Urothelium cell line (cell line): Measurements from ENCODE around the gene CARS2.
"Not testable (repeated sequence)": the region's sequence is repeated elsewhere in the genome, so short reads cannot be mapped to it uniquely, and the experiment has no call there.

Experiments
- DNase-seq: peaks from one replicate; pipeline ENCODE4 v3.0.0; 2011; ENCODE audit warnings: low spot score, mixed read lengths
- FAIRE-seq: peaks from 2 replicates; lab custom pipeline; 2011; peaks lifted over from hg19 to GRCh38; lab: Jason Lieb, UNC

Gene CARS2

DNA sequence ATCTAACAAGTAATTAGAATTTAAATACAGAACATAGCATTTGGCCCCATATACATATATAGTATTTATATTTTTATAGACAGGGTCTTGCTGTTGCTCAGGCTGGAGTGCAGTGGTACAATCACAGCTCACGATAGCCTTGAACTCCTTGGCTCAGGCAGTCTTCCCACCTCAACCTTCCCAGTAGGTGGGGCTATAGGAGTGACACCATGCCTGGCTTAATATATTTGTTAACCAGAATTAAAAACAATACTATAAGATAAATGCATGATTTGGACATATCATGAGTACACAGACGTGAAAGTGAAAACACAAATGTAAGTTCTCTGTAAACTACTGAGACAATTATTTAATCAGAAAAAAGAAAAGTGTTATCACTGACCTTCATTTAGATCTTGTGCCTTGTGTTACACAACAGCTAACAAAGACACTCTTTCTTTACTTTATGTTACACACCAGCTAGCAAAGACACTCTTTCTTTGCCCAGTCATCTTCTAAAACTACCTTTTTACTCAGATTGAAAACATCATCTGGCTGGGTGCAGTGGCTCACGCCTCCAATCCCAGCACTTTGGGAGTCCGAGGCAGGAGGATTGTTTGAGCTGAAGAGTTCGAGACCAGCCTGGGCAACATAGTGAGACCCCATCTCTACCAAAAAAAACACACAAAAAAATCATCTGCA lies 22.6 kb downstream of the CARS2 start:
- DNase-seq (no peak), FAIRE-seq (no peak)

DNA sequence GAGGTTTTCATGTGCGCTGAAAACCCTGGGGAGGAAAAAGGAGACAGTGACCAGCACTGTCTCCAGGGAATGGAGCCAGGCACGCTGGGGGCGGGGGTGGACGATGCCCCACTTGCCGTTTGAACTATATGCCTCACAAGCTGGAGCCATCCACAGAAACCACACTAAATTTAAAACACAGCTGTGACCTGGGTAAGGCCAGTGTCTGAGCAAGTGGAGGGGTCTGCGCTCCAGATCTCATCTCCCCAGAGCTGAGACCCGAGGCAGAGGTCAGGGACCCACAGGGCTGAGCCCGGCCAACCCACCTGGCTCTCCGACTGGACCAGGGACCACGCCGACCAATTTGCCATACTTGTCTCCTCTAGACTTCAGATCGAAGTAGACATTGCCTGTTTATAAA lies 23.2 kb downstream of the CARS2 start:
- FAIRE-seq (no peak), DNase-seq (no peak)

DNA sequence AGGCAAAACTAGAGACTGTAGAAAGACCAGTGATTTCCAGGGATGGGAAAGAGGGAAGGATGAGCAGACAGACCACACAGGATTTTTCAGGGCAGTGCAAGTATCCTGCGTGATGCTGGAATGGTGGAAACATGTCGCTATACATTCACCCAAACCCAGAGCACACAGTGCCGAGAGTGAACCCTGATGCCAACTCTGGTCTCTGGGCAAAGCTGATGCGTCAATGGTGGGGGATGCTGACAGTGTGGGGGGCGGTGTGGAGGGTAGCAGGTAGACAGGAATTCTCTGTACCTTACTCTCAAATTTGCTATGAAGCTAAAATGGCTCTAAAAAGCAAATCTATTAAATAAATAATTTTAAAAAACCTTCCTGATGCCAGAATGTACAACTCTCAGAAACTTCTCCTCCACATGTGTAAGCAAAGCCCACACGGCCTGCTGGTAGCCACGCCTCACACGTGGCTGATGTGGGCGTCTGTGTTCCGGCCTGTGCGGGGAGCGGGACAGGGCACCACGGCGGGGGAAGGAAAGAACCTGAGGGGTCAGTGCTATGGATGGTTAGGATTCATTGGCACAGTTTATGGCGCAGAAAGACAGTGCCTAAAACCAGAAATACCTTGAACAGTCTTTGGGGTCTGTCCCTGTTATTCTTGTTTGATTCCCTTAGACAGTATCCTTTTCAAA lies 23.9 kb downstream of the CARS2 start:
- no peak for FAIRE-seq
- DNase-seq = no peak

DNA sequence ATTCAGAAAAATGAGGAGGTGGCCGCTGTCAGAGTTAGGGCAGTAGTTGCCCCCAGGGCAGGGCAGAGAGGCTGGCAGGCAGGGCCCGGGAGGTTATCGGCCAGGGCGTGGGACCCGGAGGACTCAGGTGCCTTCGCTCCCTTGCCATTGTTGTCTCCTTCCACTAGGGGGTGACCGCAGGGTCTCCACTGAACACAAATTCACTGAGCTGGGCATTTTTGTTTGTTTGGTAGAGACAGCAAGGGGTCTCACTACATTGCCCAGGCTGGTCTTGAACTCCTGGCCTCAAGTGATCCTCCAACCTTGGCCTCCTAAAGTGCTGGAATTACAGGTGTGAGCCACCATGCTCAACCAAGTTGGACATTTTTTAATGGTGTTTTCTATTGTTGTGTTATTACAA lies 25.1 kb downstream of the CARS2 start:
- FAIRE-seq (no peak), DNase-seq (peak; percentile 36)

DNA sequence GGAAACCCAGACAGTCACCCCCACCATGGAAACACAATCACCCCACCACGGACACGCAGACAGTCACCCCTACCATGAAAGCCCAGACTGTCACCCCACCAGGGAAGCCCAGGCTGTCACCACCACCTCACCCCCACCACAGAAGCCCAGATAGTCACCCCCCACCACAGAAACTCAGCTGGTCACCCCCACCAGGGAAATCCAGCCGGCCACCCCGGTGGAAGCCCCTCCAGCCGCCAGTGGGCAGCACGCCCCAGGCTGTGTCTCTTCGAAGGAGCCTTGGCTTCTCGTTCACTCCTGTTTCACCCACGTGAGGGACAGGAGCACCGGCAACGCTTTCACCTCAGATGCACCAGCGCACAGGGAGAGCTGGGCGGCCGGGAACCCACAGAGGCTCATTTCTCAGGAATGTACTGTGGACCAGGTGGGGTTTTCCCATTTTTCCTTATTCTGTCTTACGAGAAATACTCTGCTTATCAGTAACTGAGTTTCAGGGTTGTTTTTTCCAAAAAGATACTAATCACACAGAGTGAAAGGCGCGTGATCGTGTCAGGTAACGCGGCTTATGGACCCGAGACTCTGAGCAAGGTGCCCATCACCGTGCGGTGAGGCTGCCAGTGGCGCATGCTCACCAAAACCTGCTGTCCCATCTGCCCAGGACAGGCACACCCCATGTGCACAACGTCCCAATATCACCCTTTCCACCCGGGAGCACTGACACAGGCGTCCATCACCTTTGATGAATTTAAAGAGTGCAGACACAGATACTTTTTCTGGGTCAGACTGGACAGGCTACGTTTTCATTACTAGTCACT lies 28.0 kb downstream of the CARS2 start:
- FAIRE-seq = no peak
- no peak for DNase-seq

DNA sequence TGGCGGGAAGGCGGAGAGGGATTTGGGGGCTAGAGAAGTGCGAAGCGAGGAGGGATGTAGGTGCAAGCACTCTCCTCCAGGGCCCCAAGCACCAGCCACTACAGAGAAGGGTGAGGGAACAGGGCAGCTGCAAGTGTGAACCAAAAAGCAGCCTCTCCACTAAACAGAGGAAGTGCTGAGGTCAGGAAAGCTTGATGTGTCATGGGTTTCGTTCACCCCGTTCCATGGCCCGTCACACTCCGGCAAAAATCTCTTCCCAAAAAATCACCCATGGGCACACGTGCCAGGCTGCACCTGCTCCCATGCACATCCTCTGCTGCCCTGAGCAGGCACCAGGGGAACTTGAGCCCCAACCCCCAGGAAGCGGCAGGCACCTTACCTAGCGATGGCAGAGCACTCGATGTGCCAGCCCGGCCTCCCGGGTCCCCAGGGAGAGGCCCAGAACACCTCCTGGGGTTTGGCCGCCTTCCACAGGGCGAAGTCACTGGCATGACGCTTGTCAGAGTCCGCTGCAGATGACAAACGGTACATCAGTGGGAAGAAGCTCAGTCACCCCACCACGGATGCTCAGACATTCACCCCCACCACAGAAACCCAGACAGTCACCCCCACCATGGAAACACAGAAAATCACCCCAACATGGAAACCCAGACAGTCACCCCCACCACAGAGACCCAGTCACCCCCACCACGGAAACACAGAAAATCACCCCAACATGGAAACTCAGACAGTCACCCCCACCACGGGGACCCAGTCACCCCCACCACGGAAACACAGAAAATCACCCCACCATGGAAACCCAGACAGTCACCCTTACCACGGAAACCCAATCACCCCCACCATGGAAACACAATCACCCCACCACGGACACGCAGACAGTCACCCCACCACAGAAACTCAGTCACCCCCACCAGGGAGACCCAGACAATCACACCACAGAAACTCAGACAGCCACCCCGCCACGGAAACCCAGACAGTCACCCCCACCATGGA lies 29.0 kb downstream of the CARS2 start:
- FAIRE-seq = no peak
- no peak for DNase-seq

DNA sequence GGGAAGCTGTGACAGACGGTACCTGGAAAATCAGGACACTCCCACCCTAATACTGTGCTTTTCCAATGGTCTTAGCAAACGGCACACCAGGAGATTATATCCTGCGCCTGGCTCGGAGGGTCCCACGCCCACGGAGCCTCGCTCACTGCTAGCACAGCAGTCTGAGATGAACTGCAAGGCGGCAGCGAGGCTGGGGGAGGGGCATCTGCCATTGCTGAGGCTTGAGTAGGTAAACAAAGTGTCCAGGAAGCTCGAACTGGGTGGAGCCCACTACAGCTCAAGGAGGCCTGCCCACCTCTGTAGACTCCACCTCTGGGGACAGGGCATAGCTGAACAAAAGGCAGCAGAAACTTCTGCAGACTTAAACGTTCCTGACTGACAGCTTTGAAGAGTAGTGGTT lies 36.1 kb downstream of the CARS2 start:
- not testable (repeated sequence) for DNase-seq, FAIRE-seq

DNA sequence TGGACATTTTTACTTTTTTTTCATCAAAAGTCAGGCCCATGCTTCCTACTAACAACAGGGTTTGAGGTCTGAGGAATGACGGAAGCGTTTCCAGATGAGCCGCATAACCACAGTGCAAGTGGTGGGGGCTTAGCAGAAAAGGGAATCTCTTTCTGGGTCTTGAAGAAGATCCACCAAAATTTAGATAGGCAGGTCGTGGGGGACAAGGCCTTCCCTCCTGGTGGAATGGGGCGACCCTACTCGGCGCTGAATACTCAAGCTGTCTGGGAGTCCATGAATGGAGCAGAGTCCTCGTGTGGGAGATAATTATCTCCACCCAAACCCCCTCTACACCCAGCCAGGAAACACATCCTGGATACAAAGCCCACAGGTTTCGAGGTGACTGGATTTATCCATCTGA lies 36.9 kb downstream of the CARS2 start:
- DNase-seq (no peak), FAIRE-seq (no peak)

DNA sequence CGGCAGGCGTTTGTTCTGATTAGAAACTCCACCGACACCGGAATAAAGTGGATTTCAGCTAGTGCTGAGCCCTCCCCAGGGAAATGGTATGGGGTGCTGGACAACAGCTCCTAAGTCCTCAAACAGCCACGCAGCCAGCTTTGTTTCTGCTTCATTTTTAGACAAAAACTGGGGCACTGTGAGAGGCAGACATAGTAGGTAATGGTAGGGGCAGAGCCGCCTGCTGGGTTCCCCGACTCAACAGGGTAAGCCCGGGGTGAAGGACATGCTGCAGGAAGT lies 39.7 kb downstream of the CARS2 start:
- no peak for FAIRE-seq
- no peak for DNase-seq

DNA sequence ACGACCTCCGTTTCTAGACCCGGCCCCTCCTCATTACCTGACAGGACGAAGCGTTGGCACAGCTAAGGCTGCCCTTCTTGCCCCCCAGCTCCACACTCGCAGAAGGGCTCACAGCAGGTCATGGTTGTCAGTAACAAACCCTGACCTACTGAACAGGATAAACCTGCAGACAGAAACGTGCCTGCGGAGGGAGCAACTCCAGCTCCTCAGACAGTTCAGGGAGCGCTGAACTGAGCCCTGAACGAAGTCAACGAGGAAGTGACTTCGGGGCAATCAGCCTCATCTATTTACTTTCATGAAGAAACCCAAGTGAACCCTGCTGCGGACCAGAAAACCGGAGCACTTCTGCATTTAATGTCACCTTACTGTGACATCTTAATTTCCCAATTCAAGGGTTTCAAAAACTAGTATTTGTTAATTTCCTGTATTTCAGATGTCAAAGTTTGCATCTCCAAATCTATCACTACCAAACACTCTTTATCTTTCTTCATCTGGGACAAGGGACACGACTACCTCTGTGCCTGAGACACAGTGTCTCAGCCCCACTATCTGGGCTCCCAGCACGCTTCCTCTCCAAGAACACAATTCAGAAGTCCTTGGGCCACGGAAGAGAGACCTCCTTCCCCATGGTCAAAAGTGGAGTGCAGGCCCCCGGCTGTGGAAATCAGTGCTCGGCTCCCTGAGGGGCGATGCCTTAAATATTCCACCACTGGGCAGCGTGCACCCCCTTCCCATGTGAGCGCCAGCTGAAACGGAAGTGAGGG lies 40.2 kb downstream of the CARS2 start:
- no peak for DNase-seq
- FAIRE-seq = no peak

DNA sequence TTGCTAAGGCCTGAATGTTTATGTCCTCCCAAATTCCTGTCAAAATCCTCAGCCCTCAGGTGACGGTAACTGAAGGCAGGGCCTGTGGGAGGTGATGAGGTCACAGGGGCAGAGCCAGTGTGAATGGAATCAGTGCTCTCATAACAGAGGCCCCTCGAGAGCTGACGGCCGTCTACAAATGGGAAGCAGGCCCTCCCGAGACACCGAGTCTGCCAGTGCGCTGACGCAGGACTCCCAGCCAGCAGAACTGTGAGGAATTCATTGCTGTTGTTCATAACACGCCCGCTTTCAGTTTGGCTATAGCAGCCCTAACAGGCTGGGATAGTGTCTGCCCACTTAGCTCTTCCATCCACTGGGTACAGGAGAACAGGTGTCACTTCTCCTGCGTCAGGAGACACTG lies 41.2 kb downstream of the CARS2 start:
- DNase-seq (no peak), FAIRE-seq (no peak)

DNA sequence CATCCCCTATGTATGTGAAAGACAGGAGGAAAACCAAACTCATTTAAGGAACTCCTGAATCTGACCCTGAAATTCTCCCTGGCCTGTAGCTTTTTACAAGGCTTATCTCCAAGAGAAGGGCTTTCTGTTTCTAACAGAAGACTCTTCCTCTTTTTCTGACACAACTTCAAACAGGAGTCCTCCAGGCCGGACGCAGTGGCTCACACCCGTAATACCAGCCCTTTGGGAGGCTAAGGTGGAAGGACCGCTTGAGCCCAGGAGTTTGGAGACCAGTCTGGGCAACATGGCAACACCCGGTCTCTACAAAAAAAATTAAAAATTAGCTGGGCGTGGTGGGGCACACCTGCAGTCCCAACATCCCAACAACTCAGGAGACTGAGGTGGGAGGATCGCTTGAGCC lies 41.9 kb downstream of the CARS2 start:
- no peak for DNase-seq
- FAIRE-seq = no peak

DNA sequence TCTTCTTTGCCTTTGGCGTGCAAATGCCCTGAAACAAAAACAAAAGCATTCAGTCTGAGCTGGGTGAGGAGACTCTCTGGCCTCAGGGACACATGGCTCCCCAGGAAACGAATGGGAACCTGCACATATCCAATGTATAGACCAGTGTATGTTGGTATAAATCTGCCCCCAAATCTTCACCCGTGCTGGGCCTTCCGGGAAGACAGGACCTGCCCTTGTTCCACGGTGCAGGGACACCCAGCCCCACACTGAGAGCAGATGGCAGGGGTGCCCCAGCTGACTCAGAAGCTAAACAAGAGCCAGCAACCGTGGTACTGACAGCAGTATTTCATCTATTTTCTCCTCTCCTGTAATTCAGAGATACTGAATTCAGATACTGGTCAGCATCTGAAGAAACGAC lies 42.4 kb downstream of the CARS2 start:
- DNase-seq (no peak), FAIRE-seq (no peak)

DNA sequence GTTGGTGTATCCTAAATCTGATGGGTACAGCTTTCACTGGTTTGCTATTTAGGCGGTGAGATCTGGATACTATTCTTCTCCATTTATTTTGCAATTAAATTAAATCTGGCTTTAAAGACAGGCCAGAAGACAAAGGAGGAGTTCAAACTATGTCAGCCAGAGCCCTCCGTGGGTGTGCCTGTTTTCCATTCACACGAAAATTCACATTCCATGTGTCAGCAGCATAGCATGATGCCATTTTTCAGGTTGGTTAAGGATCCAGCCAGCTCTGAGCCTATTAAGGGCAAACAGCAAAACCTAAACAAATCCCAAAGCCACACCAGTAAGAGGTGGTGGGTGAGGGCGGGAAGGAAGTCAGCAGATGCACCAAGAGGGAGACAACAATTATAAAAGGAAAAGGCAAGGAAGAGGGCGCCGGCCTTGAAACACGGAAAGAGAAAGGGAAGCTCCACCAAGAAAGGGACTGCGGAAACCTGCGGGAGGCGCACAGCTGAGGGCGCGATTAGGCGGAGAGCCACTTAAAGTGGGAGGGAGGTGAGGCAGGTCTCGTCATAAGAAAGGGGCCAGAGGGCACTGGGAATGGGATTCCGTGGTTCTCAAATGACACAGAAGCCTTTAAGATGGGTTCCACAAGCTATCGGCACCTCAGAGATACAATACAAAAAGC lies 43.0 kb downstream of the CARS2 start:
- DNase-seq (no peak), FAIRE-seq (no peak)

DNA sequence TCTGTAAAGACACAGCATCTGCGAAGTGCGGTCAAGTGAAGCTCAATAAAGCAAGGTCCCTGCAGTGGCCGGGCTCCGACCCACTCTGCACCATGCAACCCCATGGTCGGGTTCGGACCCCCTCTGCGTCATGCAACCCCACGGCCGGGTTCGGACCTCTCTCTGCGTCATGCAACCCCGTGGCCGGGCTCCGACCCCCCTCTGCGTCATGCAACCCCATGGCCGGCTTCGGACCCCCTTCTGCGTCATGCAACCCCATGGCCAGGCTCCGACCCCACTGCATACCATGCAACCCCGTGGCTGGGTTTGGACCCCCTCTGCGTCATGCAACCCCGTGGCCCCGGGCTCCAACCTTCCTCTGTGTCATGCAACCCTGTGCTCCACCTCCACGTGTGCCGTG lies 43.8 kb downstream of the CARS2 start:
- no peak for FAIRE-seq
- no peak for DNase-seq

DNA sequence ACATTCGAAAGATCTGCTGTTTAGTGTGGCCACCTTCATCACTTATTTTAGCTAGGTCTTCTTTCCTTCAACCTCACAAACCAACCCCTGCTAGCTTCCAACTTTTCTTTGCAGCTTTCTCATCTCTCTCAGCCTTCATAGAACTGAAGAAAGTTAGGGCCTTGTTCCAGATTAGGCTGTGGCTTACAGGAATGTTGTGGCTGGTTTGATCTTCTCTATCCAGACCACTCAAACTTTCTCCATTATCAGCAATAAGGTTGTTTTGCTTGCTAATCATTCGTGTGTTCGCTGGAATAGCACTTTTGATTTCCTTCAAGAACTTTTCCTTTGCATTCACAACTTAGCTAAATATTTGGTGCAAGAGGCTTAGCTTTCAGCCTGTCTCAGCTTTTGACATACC lies 44.7 kb downstream of the CARS2 start:
- FAIRE-seq (no peak), DNase-seq (no peak)

DNA sequence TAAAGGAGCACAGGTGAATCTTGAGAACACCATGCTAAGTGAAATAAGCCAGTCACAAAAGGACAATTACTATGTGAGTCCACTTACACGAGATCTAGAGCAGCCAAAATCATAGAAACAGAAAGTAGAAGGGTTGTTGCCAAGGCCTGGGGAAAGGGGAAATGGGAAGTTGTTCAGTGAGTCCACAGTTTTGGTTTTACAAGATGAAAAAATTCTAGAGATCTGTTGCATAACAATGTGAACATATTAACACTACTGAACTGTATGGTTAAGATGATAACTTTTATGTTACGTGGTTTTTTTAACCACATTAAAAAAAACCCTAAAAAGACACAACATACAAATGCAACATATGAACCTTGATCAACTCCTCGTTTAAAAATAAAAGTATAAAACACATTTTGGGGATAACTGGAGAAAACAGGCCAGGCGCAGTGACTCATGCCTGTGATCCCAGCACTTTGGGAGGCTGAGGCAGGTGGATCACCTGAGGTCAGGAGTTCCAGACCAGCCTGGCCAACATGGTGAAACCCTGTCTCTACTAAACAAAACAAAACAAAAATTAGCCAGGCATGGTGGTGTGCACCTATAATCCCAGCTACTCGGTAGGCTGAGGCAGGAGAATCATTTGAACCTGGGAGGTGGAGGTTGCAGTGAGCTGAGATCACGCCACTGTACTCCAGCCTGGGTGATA lies 47.6 kb downstream of the CARS2 start:
- not testable (repeated sequence) for DNase-seq, FAIRE-seq

DNA sequence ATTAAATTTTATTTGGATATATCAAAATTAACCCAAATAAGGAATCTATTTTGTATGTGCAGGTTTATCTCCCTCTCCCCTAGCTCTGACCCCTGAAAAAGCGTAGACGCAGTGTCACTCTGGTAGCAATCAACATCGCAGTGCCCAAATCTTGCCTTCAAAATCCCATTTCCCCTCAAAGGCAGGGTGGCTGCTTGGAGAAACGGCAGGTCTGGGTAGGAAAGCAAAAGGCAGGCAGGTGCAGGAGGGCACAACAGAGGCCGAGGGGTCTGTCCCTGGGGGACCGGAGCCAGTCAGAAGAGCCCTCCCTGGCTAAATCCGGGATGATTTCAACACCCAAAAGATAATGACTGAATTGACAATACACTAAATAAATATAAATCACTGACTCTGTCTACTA lies 48.7 kb downstream of the CARS2 start:
- DNase-seq (no peak), FAIRE-seq (no peak)

DNA sequence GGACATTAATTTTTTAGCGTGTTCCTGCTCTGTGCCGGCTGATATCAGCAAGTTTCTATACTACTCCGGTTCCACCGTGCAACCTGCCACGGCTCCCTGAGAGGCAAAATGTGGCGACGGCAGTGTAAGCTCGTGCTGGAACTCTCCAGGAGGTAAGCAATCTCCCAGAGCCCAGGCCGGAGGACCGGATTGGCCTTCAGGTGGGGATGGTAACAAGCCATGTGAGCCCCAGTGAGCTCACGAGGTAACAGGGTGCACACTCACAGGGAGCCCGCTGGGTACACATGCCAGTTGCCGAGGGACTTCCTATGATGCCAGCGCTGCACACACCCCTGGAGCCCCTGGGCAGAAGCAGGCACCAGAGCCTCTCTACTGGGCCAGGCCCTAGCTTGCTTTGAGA lies 52.1 kb downstream of the CARS2 start:
- FAIRE-seq = no peak

More for the DNA sequence above, 52.1 kb downstream of the CARS2 start:
- DNase-seq = no peak
